ENCODE data around the gene KDM3A.
A peak's percentile ranks its signal among the peaks of the same experiment; 100 is the strongest.

Gene KDM3A

DNA sequence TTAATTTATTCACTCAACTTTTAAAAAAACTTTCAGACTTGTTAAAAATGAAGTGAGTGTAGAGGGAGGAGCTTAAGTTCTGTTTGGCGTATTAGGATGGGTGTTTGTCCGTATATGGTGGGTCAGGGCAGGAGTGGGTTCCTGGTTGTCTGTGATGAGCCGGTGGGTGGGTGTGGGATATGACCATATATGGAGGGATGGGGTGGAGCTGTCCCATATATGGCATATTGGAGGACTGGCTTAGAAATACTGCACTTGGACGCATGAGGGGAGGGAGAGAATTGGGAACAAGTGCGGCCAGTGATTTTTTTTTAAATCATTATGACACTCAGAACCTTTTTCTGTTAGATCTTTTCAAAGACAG, 1.5 kb downstream of the KDM3A start:
- Mint-ChIP-seq H3K4me1 (peaks cover 57% of the 10 kb centered on the region), H3K9me3 (peaks cover 16% of the 10 kb centered on the region), H3K4me3 (peak overlapping the region; percentile 95), H3K27me3 (peaks cover 3% of the 10 kb centered on the region), H3K27ac (peak overlapping the region; percentile 99), H3K36me3 (peaks cover 63% of the 10 kb centered on the region)
- peak; percentile 88 for DNase-seq
- CTCF ChIA-PET, result interaction anchor here (0.9 to 2.4 kb wide), 2 partner anchors 24 to 222 kb away, joined by 4 to 8 read pairs; no protein-coding TSS in a partner anchor

DNA sequence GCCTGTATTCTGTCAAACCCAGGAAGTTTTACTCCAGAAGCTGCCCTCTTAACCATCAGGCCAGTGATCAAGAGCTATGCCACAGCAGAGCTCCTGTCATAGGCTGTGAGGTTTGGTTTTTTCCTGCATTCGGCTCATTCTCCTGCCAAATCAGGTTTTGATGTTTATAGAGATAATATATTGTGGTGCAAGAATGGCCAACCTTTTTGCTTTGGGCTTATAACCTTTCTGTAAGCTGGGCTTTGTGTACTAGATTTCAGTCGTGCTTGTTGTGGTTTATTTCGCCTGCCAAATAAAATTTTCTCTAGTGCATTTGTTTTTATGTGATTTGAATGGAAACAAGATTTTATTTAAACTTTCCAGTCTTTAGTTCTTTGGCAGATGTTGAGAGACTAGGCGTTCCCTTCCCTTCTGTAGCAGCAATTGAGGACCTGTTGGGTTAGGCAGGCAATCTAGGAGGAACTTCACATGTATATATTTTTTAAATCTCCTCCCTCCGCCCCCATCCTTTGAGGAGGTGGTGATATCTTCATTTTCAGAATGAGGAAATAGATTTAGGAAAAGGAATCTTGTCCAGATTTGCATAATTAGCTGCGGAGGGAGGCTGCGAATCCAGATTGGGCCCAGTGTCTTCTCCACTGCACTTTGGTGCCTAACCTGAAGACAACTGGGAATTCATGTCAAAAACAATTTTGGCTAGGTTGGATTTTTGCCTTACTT, 2.6 kb downstream of the KDM3A start:
- Mint-ChIP-seq H3K36me3 (peaks cover 75% of the 10 kb centered on the region), H3K27ac (peak overlapping the region; percentile 71)
- CTCF ChIA-PET, result interaction anchor here (2.4 kb wide), 1 partner anchor 23 kb away, joined by 8 read pairs; no protein-coding TSS in a partner anchor

DNA sequence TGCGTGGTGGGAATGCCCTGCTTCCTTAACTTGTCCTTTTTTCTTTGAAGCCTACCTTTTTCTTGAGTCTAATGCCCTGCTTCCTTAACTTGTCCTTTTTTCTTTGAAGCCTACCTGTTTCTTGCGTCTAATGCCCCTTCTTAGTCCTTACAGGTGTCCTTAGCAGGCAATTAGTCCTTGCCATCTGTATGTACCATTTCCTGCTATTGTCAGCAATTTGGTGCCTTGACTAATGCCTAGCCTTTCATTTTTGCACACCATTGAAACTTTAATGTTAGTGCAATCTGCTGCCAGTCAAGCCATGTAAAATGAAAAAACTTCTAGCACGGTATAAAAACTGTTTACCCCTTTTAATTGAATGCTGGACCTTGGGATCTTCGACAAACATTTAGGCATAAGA, 4.3 kb downstream of the KDM3A start:
- DNase-seq, result no peak
- H3K4me3 Mint-ChIP-seq, result no peak overlapping the region
- H3K27me3 Mint-ChIP-seq, result peaks cover 3% of the 10 kb centered on the region
- peaks cover 70% of the 10 kb centered on the region for H3K4me1 Mint-ChIP-seq
- CTCF ChIA-PET, result interaction anchor here (0.6 kb wide), 1 partner anchor 12 kb away, joined by 3 read pairs; no protein-coding TSS in a partner anchor
- H3K27ac Mint-ChIP-seq, result no peak overlapping the region
- H3K36me3 Mint-ChIP-seq, result peaks cover 79% of the 10 kb centered on the region
- H3K9me3 Mint-ChIP-seq, result peaks cover 2% of the 10 kb centered on the region

More for the DNA sequence above, 2.6 kb downstream of the KDM3A start:
- peaks cover 14% of the 10 kb centered on the region for H3K9me3 Mint-ChIP-seq
- H3K4me3 Mint-ChIP-seq, result peak overlapping the region; percentile 95
- no peak for DNase-seq
- peaks cover 69% of the 10 kb centered on the region for H3K4me1 Mint-ChIP-seq
- H3K27me3 Mint-ChIP-seq, result peaks cover 3% of the 10 kb centered on the region

DNA sequence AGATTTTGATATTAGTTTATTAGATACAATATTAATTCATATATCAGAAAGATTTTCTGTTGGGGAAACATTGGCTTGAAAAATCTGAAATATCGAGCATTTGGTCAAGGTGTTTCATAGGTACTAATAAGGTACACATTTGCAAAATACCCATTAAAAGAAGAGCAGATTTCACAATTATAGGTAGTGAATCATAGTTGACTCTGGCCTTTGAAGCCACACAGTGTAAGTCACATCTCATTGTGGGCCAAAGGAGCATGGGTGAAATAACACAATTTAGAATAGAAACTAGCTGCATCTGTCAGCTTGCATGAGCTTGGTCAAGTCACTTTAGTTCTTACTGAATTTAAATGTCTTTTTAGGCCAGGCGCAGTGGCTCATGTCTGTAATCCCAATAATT, 4.9 kb downstream of the KDM3A start:
- peaks cover 82% of the 10 kb centered on the region for H3K36me3 Mint-ChIP-seq
- CTCF ChIA-PET, result no interaction called here
- H3K9me3 Mint-ChIP-seq, result no peaks in the 10 kb centered on the region
- no peak overlapping the region for H3K4me3 Mint-ChIP-seq
- H3K27ac Mint-ChIP-seq, result no peak overlapping the region
- H3K4me1 Mint-ChIP-seq, result peaks cover 65% of the 10 kb centered on the region
- no peak for DNase-seq
- peaks cover 2% of the 10 kb centered on the region for H3K27me3 Mint-ChIP-seq

DNA sequence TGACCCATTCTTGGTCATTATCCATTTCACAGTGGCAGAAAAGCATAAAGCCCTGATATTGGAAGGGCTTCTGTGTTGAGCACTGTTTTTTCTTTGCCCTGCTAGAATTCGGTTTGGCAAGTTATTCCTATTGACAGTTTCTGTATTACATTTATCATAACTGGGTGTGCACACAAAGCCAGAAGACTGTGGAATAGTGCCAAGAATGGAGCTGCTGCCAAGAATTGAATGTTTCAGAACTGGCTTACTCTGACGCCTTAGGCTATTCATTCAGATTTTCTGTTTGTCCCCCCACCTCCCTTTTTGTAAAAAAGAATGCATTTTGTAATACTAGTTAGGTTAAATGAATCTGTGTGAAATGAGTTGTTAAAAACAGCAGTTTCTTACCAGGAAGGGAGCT, 12.7 kb downstream of the KDM3A start:
- CTCF ChIA-PET, result no interaction called here
- Mint-ChIP-seq H3K9me3 (no peaks in the 10 kb centered on the region), H3K36me3 (peaks cover 79% of the 10 kb centered on the region), H3K27me3 (no peaks in the 10 kb centered on the region), H3K4me3 (no peak overlapping the region), H3K27ac (no peak overlapping the region), H3K4me1 (peaks cover 8% of the 10 kb centered on the region)
- DNase-seq, result no peak

DNA sequence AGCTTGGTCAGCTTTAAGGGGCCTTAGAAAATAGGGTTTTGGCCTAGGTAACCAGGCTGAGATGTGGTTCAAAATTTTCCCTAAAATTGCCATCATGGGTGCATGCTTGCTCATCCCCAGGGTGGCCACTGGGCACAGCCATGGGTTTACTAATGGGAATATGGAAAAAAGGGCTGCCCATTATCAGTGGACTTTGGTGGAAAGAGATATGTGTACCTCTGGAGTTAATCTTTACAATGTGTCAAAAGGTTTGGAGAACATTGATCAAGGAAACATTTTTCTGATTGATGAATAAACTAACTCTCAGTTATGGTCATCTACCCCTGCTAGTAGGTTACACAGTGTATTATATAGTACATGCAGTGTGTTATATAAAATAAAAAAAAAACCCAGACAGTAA, 13.1 kb downstream of the KDM3A start:
- Mint-ChIP-seq H3K4me1 (peaks cover 7% of the 10 kb centered on the region), H3K36me3 (peaks cover 80% of the 10 kb centered on the region), H3K27me3 (no peaks in the 10 kb centered on the region), H3K27ac (no peak overlapping the region), H3K9me3 (no peaks in the 10 kb centered on the region), H3K4me3 (no peak overlapping the region)
- no peak for DNase-seq
- CTCF ChIA-PET, result no interaction called here

DNA sequence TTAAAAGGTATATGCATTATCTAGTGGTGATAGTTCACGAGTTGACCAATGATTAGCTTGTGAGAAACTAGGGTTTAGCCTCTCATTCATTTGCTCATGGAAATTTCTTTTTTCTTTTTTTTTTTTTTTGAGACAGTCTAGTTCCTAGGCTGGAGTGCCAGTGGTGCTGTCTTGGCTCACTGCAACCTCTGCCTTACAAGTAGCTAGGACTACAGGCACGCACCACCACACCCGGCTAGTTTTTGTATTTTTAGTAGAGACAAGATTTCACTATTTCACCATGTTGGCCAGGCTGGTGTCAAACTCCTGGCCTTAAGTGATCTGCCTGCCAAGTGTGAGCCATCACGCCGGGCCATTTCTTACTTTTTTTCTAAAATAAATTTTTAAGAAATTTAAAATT, 14.0 kb downstream of the KDM3A start:
- Mint-ChIP-seq H3K9me3 (no peaks in the 10 kb centered on the region), H3K27ac (no peak overlapping the region), H3K4me1 (peaks cover 3% of the 10 kb centered on the region), H3K27me3 (no peaks in the 10 kb centered on the region), H3K4me3 (no peak overlapping the region), H3K36me3 (peaks cover 80% of the 10 kb centered on the region)
- CTCF ChIA-PET, result no interaction called here
- no peak for DNase-seq

DNA sequence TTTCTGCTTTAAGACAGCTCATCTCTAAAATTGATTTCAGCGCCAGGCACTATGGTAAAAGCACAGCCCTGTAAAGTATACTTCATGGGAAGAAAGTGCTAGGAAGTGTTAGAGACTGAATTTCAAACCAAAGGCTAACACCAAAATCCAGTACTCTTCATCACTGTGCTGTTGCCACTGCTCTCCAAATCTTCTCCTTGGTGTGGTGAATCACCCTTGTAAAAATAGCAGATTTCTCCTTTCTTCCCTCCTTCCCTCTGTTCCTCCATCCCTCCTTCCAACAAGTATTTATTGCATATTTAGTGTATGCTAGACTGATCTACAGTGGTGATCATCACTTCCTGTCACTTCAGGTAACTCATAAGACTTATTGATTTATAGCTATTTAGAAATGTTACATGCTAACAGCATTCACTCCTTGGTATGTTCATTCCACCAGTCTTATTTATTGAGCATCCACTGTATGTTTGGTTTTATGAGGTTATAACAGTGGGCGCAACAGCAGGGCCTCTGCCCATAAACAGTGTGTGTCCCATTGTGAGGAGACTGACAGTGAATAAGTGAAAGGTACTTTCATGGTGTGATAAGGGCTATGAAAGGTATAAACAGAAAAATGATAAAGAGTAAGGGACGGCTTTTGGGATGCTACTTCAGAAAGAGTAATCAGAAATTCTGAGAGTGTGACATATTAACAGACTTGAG, 20.0 kb downstream of the KDM3A start:
- Mint-ChIP-seq H3K27me3 (no peaks in the 10 kb centered on the region), H3K4me1 (peaks cover 7% of the 10 kb centered on the region), H3K4me3 (no peak overlapping the region), H3K36me3 (peaks cover 81% of the 10 kb centered on the region), H3K27ac (no peak overlapping the region), H3K9me3 (no peaks in the 10 kb centered on the region)
- CTCF ChIA-PET, result no interaction called here
- no peak for DNase-seq

DNA sequence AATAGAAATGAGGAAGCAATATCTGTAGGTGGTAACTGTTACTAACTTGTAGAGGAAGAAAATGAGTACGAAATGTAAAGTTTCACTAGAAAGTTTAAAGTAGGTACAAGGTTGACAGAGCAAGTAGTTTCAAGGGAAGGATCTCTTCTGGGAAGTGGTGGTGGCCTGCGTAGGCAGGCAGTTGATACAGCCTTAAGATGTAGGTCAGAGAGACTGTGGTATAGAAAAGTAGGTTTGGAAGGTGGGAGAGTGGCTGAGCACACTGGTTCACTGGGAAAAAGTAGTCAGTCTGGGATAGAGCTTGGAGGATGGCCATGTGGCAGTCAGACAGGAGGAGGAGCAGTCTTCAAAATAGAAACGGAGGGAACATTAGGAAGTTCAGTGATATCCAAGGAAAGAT, 23.5 kb downstream of the KDM3A start:
- peaks cover 38% of the 10 kb centered on the region for H3K4me1 Mint-ChIP-seq
- no peak for DNase-seq
- H3K36me3 Mint-ChIP-seq, result peaks cover 86% of the 10 kb centered on the region
- no peaks in the 10 kb centered on the region for H3K9me3 Mint-ChIP-seq
- H3K27me3 Mint-ChIP-seq, result no peaks in the 10 kb centered on the region
- H3K4me3 Mint-ChIP-seq, result no peak overlapping the region
- CTCF ChIA-PET, result no interaction called here
- peak overlapping the region; percentile 33 for H3K27ac Mint-ChIP-seq

DNA sequence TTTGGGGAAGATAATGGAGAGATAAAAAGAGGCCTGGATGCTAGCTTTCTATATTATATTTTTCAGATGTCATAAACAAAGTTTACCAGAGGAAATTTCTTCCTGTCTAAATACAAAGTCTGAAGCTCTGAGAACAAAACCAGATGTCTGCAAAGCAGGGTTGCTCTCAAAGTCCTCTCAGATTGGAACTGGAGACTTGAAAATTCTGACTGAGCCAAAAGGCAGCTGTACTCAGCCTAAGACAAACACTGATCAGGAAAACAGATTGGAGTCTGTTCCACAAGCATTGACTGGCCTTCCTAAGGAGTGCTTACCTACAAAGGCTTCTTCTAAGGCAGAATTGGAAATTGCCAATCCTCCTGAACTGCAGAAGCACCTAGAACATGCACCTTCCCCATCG, 25.1 kb downstream of the KDM3A start:
- Mint-ChIP-seq H3K4me1 (peaks cover 48% of the 10 kb centered on the region), H3K9me3 (no peaks in the 10 kb centered on the region), H3K27me3 (no peaks in the 10 kb centered on the region), H3K4me3 (no peak overlapping the region), H3K36me3 (peaks cover 82% of the 10 kb centered on the region), H3K27ac (peak overlapping the region; percentile 39)
- DNase-seq, result no peak
- CTCF ChIA-PET, result interaction anchor here (0.8 to 2.3 kb wide), 2 partner anchors 23 to 26 kb away, joined by 3 to 8 read pairs; no protein-coding TSS in a partner anchor

DNA sequence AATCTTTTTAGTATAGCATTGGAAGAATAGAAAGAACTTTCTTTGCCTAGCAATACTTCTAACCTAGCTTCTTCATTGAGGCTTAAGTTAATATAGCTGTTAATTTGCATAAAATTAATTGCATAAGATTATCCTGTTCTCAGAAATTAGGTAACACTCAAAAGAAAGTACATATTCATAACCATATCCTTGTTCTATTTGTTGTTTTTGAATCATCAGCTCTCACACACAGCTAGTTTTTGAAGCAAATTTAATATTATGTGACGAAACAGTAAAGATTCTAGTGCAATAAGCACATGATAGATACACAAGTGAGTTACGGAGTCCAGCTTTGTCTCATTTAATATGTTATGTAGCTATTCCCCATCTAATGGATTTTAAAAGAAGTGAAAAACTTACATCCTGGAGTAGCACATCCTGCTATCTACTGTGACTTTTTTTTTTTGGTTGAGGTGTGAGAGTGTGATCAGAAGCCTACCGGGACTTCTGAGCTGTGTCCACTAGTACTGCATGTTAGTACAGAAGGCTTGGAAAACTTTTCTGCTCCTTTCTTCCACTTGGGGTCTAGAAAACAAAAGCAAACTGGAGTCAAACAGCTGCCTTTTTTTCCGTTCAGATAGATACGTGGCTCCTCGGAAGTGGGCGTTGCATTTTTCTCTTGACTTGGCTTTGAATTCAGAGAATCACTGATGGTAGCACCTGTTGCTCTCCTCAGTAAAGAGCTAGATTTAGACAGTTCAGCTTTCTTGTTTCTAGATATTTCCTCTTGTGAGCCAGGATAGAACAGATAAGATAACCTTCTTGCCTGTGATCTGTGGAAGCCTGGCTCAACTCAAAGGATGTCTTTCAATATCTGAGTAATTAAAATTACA, 27.2 kb downstream of the KDM3A start:
- CTCF ChIA-PET, result interaction anchor here (0.9 to 1.0 kb wide), 2 partner anchors 11 to 154 kb away, joined by 3 to 4 read pairs; no protein-coding TSS in a partner anchor
- H3K36me3 Mint-ChIP-seq, result peaks cover 86% of the 10 kb centered on the region
- H3K9me3 Mint-ChIP-seq, result no peaks in the 10 kb centered on the region
- H3K27ac Mint-ChIP-seq, result peak overlapping the region; percentile 89
- peak overlapping the region; percentile 64 for H3K4me3 Mint-ChIP-seq
- DNase-seq, result peak; percentile 51
- peaks cover 58% of the 10 kb centered on the region for H3K4me1 Mint-ChIP-seq
- H3K27me3 Mint-ChIP-seq, result no peaks in the 10 kb centered on the region

DNA sequence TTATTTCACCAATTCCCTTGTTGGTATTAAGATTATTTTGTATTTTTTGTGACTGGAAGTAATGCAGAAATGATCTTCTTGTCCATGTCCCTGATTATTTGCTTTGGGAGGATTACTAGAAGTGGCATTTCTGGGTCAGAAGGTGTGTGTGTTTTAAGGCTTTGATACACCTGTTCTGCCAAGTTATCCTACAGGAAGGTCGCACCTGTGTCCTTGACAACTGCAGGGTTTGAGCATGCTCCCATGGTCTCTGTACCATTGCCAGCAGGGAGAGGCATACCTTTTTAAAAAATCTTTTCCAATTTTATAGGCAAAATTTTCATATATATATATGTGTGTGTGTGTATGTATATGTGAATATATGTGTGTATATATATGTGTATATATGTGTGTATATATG, 29.7 kb downstream of the KDM3A start:
- no peak overlapping the region for H3K4me3 Mint-ChIP-seq
- CTCF ChIA-PET, result no interaction called here
- peaks cover 88% of the 10 kb centered on the region for H3K36me3 Mint-ChIP-seq
- no peaks in the 10 kb centered on the region for H3K27me3 Mint-ChIP-seq
- H3K4me1 Mint-ChIP-seq, result peaks cover 56% of the 10 kb centered on the region
- H3K9me3 Mint-ChIP-seq, result no peaks in the 10 kb centered on the region
- no peak for DNase-seq
- no peak overlapping the region for H3K27ac Mint-ChIP-seq

DNA sequence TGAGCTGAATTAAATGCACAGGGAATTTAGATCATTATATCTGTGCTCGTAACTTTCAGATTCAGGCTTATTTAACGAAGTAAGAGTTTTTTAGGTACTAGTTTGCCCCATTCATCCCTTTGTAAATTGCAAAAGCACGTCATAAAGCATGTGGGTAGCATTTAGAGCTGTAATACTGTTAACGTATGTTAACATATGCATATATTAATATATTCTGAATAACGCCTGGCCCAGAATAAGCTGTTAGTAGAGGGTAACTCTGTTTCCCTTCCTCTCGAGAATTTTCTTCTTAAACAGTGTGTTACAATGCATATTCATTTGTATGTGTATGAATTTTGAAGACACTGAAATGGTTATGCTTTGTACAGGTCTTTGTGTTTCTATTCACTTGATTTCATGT, 30.5 kb downstream of the KDM3A start:
- Mint-ChIP-seq H3K36me3 (peaks cover 84% of the 10 kb centered on the region), H3K9me3 (no peaks in the 10 kb centered on the region), H3K4me3 (no peak overlapping the region), H3K27ac (no peak overlapping the region), H3K4me1 (peaks cover 54% of the 10 kb centered on the region), H3K27me3 (no peaks in the 10 kb centered on the region)
- CTCF ChIA-PET, result interaction anchor here (0.8 kb wide), 1 partner anchor 150 kb away, joined by 3 read pairs; no protein-coding TSS in a partner anchor
- DNase-seq, result no peak

DNA sequence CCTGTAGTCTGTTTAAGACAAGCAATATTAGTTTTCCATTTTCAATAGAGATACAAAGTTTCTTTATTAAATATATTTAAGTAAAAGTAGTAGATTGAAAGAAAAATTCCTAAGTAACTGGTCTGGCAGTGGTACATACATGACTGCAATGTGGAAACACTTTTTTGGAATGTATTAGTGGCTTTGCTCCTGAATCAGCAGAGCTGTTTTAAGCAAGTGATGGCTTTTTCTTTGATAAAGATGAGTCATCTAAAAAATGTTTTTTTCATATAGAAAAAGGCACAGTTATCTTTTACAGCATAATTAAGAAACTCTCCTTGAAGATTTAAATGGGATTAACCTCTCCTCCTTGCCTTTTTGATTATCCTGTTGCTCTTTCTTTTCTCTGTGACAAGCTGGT, 34.9 kb downstream of the KDM3A start:
- Mint-ChIP-seq H3K36me3 (peaks cover 84% of the 10 kb centered on the region), H3K4me3 (no peak overlapping the region), H3K4me1 (peaks cover 18% of the 10 kb centered on the region), H3K27ac (no peak overlapping the region), H3K9me3 (no peaks in the 10 kb centered on the region), H3K27me3 (no peaks in the 10 kb centered on the region)
- no peak for DNase-seq
- CTCF ChIA-PET, result no interaction called here

Measured in activated naive CD4-positive, alpha-beta T cell treated with anti-CD3 and anti-CD28 coated beads, Interleukin-2, amount 10 ng/mL, durations not matched to agents 7 days and 5 days (primary cell).